ENCODE measurements around the gene HOXA3.

GRCh38 chr7:27145914-27146412 lies 6.4 kb downstream of the HOXA3 start:
- TF ChIP-seq POLR2G (IDR thresholded peaks at IDR 0.05; ENCODE audit: low read depth, low read length) (no peak), HOXA9 (CRISPR knock-in tag; IDR thresholded peaks at IDR 0.05; ENCODE audit: borderline replicate concordance) (no peak), USF2 (IDR thresholded peaks at IDR 0.05; ENCODE audit: low read depth, low read length) (no peak), USF2 (CRISPR knock-in tag; IDR thresholded peaks at IDR 0.05; ENCODE audit: borderline replicate concordance) (no peak), ZNF773 (CRISPR knock-in tag; IDR thresholded peaks at IDR 0.05; ENCODE audit: borderline replicate concordance) (no peak), JUN (CRISPR knock-in tag; IDR thresholded peaks at IDR 0.05) (no peak), SMC3 (IDR thresholded peaks at IDR 0.05; ENCODE audit: low read length) (no peak), ZNF124 (CRISPR knock-in tag; IDR thresholded peaks at IDR 0.05) (no peak), RXRA (CRISPR knock-in tag; IDR thresholded peaks at IDR 0.05) (no peak), ATF5 (CRISPR knock-in tag; IDR thresholded peaks at IDR 0.05; ENCODE audit: low read depth) (no peak), ZNF784 (CRISPR knock-in tag; IDR thresholded peaks at IDR 0.05; ENCODE audit: borderline replicate concordance) (no peak), CREBL2 (CRISPR knock-in tag; IDR thresholded peaks at IDR 0.05; ENCODE audit: borderline replicate concordance) (no peak), NONO (IDR thresholded peaks at IDR 0.05) (no peak), NONO (CRISPR knock-in tag; conservative IDR thresholded peaks at IDR 0.05) (no peak), HNF1A (IDR thresholded peaks at IDR 0.05; ENCODE audit: low read depth) (no peak), HNF1A (CRISPR knock-in tag; IDR thresholded peaks at IDR 0.05; ENCODE audit: borderline replicate concordance) (no peak)

Measured in HepG2 (cell line).